Measurements from ENCODE around the gene NSUN4. TPM values are rescaled to one million over a fixed set of nuclear protein-coding genes. Genes with fewer than 3 reads are reported as not detected.

NSUN4 gene
- total RNA-seq, 1 donor from 2014 or later = 16.9 TPM

DNA sequence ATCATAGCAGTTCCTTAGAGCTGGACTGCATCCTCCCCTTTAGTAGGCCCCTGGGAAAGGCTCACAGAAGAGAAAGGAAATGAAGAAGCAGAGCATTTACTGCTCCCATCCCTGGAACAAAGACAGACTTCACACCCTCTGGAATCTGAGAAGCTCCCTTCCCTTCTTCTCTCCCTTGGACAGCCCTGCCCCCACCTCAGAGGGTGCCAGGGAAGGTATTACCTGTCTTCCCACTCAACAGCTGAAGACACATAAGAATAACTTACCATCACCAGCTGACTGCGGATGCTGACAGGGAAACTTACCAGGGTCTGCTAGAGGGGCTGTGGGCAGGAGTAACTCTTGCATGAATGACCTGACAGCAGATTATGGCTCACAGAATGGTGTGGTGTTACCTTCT, 39.4 kb downstream of the NSUN4 start:
- Histone ChIP-seq H3K36me3 (ENCODE audit: insufficient read depth, low read length) (no peaks in the 10 kb centered on the region), H3K4me3 (ENCODE audit: insufficient read depth, low read depth, low read length) (no peak overlapping the region), H3K4me1 (ENCODE audit: insufficient read depth, low read length) (no peaks in the 10 kb centered on the region), H3K9me3 (ENCODE audit: insufficient read depth, low read depth, low read length) (no peaks in the 10 kb centered on the region), H3K4me2 (ENCODE audit: low read length) (no peak overlapping the region), H2AFZ (ENCODE audit: low read depth, low read length) (no peak overlapping the region), H3K27me3 (ENCODE audit: insufficient read depth, low read length) (no peaks in the 10 kb centered on the region), H3K79me2 (ENCODE audit: insufficient read depth, low read length) (no peaks in the 10 kb centered on the region), H3K27ac (ENCODE audit: low read depth, low read length) (no peak overlapping the region), H4K20me1 (ENCODE audit: insufficient read depth, low read length) (no peaks in the 10 kb centered on the region), H3K9ac (ENCODE audit: low read length) (no peak overlapping the region)
- TF ChIP-seq, protein P1, sequence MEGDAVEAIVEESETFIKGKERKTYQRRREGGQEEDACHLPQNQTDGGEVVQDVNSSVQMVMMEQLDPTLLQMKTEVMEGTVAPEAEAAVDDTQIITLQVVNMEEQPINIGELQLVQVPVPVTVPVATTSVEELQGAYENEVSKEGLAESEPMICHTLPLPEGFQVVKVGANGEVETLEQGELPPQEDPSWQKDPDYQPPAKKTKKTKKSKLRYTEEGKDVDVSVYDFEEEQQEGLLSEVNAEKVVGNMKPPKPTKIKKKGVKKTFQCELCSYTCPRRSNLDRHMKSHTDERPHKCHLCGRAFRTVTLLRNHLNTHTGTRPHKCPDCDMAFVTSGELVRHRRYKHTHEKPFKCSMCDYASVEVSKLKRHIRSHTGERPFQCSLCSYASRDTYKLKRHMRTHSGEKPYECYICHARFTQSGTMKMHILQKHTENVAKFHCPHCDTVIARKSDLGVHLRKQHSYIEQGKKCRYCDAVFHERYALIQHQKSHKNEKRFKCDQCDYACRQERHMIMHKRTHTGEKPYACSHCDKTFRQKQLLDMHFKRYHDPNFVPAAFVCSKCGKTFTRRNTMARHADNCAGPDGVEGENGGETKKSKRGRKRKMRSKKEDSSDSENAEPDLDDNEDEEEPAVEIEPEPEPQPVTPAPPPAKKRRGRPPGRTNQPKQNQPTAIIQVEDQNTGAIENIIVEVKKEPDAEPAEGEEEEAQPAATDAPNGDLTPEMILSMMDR (IDR thresholded peaks at IDR 0.05; ENCODE audit: insufficient read depth, low read depth, low read length) = no peak
- no peak for TF ChIP-seq EZH2 (IDR thresholded peaks at IDR 0.05; ENCODE audit: insufficient read depth, low read length)
- Mint-ChIP-seq H3K27ac (ENCODE audit: unreplicated experiment) (no peak overlapping the region), H3K9me3 (ENCODE audit: unreplicated experiment) (peaks cover 7% of the 10 kb centered on the region), H3K4me3 (ENCODE audit: unreplicated experiment) (no peak overlapping the region), H3K4me1 (ENCODE audit: low read depth, unreplicated experiment) (no peaks in the 10 kb centered on the region), H3K36me3 (ENCODE audit: low read depth, unreplicated experiment) (peaks cover 6% of the 10 kb centered on the region), H3K27me3 (ENCODE audit: low read depth, unreplicated experiment) (no peaks in the 10 kb centered on the region)
- DNase-seq (ENCODE audit: low read depth) (no peak), FAIRE-seq (no peak)

DNA sequence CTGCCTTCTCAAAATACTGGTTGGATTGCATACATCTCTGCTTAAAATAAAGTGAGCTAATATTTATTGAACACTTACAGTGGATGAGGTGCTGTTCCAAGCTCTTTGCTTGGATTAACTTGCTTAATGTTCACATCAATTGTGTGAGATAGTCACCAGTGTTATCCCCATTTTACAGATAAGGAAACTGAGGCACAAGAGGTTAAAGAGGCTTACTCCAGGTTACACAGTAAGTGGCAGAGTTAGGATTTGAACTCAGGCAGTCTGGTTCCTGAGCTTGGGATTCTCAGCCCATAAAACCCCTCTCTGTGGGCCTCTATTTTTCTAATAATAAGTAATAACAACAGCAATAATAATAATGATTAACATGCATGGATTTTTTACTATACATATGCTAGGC, 39.9 kb downstream of the NSUN4 start:
- no peak for FAIRE-seq
- Histone ChIP-seq H3K9me3 (ENCODE audit: insufficient read depth, low read depth, low read length) (no peaks in the 10 kb centered on the region), H3K36me3 (ENCODE audit: insufficient read depth, low read length) (no peaks in the 10 kb centered on the region)

DNA sequence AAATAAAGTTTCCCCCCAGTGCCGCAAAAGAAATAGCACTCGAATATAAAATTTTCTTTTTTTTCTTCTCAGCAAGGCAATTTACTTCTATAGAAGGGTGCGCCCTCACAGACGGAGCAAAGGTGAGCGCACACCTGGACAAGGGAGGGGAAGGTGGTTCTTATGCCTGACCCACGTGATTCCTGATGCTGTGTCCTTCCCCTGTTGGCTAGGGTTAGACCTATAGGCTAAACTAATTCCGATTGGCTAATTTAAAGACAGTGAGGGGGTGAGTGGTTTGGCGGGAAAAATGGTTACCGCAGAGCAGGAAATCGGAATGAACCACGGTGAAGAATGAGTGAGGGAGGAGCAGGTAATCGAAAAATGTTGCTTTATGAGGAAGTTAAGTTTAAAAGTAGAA, 52.9 kb downstream of the NSUN4 start:
- no peak overlapping the region for H3K27ac Mint-ChIP-seq (ENCODE audit: unreplicated experiment)
- H4K20me1 ChIP-seq (ENCODE audit: insufficient read depth, low read length) = no peaks in the 10 kb centered on the region
- peaks cover 24% of the 10 kb centered on the region for H3K9me3 ChIP-seq (ENCODE audit: insufficient read depth, low read depth, low read length)
- no peaks in the 10 kb centered on the region for H3K4me1 Mint-ChIP-seq (ENCODE audit: low read depth, unreplicated experiment)
- FAIRE-seq = no peak
- peaks cover 36% of the 10 kb centered on the region for H3K27me3 Mint-ChIP-seq (ENCODE audit: low read depth, unreplicated experiment)
- H3K79me2 ChIP-seq (ENCODE audit: insufficient read depth, low read length) = no peaks in the 10 kb centered on the region
- H2AFZ ChIP-seq (ENCODE audit: low read depth, low read length) = no peak overlapping the region
- no peak overlapping the region for H3K4me3 ChIP-seq (ENCODE audit: insufficient read depth, low read depth, low read length)
- H3K9ac ChIP-seq (ENCODE audit: low read length) = no peak overlapping the region
- TF ChIP-seq, protein P1 (IDR thresholded peaks at IDR 0.05; ENCODE audit: insufficient read depth, low read depth, low read length) = no peak
- no peak for TF ChIP-seq EZH2 (IDR thresholded peaks at IDR 0.05; ENCODE audit: insufficient read depth, low read length)
- peaks cover 30% of the 10 kb centered on the region for H3K27me3 ChIP-seq (ENCODE audit: insufficient read depth, low read length)
- peaks cover 5% of the 10 kb centered on the region for H3K36me3 Mint-ChIP-seq (ENCODE audit: low read depth, unreplicated experiment)
- no peaks in the 10 kb centered on the region for H3K4me1 ChIP-seq (ENCODE audit: insufficient read depth, low read length)
- no peak overlapping the region for H3K4me2 ChIP-seq (ENCODE audit: low read length)
- peaks cover 32% of the 10 kb centered on the region for H3K9me3 Mint-ChIP-seq (ENCODE audit: unreplicated experiment)
- H3K27ac ChIP-seq (ENCODE audit: low read depth, low read length) = no peak overlapping the region
- H3K4me3 Mint-ChIP-seq (ENCODE audit: unreplicated experiment) = peak overlapping the region; percentile 60
- no peaks in the 10 kb centered on the region for H3K36me3 ChIP-seq (ENCODE audit: insufficient read depth, low read length)
- no peak for DNase-seq (ENCODE audit: low read depth)

More for the DNA sequence above, 39.9 kb downstream of the NSUN4 start:
- no peaks in the 10 kb centered on the region for H4K20me1 ChIP-seq (ENCODE audit: insufficient read depth, low read length)
- no peak overlapping the region for H3K27ac Mint-ChIP-seq (ENCODE audit: unreplicated experiment)
- no peak overlapping the region for H3K4me2 ChIP-seq (ENCODE audit: low read length)
- no peaks in the 10 kb centered on the region for H3K4me1 Mint-ChIP-seq (ENCODE audit: low read depth, unreplicated experiment)
- H3K9me3 Mint-ChIP-seq (ENCODE audit: unreplicated experiment) = peaks cover 7% of the 10 kb centered on the region
- H3K36me3 Mint-ChIP-seq (ENCODE audit: low read depth, unreplicated experiment) = peaks cover 6% of the 10 kb centered on the region
- H3K4me3 ChIP-seq (ENCODE audit: insufficient read depth, low read depth, low read length) = no peak overlapping the region
- no peak overlapping the region for H3K27ac ChIP-seq (ENCODE audit: low read depth, low read length)
- H3K27me3 Mint-ChIP-seq (ENCODE audit: low read depth, unreplicated experiment) = no peaks in the 10 kb centered on the region
- H3K4me1 ChIP-seq (ENCODE audit: insufficient read depth, low read length) = no peaks in the 10 kb centered on the region
- no peak overlapping the region for H3K4me3 Mint-ChIP-seq (ENCODE audit: unreplicated experiment)
- no peaks in the 10 kb centered on the region for H3K79me2 ChIP-seq (ENCODE audit: insufficient read depth, low read length)
- H3K27me3 ChIP-seq (ENCODE audit: insufficient read depth, low read length) = no peaks in the 10 kb centered on the region
- TF ChIP-seq, protein P1 (IDR thresholded peaks at IDR 0.05; ENCODE audit: insufficient read depth, low read depth, low read length) = no peak
- no peak for TF ChIP-seq EZH2 (IDR thresholded peaks at IDR 0.05; ENCODE audit: insufficient read depth, low read length)
- H3K9ac ChIP-seq (ENCODE audit: low read length) = no peak overlapping the region
- H2AFZ ChIP-seq (ENCODE audit: low read depth, low read length) = no peak overlapping the region
- DNase-seq (ENCODE audit: low read depth) = no peak
